ENCODE results near the gene MECP2.

MECP2 gene

GRCh38 chrX:154012336-154012991 lies 85.1 kb downstream of the MECP2 start:
- TF ChIP-seq CTCF (IDR thresholded peaks at IDR 0.05; ENCODE audit: low read depth, low read length), result no peak
- DNase-seq (ENCODE audit: low read depth in 2 of 2), result peak in 1 of 2 donors; percentile 29
- H3K4me3 ChIP-seq (replicated peaks in 1 of 2; ENCODE audit: low read depth in 2 of 2, low read length in 2 of 2), result no peak overlapping the region

- TF ChIP-seq CTCF (IDR thresholded peaks at IDR 0.05; ENCODE audit: low read depth, low read length), result no peak
- no peak for DNase-seq (ENCODE audit: low read depth in 2 of 2)
- no peak overlapping the region for H3K4me3 ChIP-seq (replicated peaks in 1 of 2; ENCODE audit: low read depth in 2 of 2, low read length in 2 of 2)
These were observed 85.9 kb downstream of the MECP2 start for GRCh38 chrX:154011376-154012335.

DNA sequence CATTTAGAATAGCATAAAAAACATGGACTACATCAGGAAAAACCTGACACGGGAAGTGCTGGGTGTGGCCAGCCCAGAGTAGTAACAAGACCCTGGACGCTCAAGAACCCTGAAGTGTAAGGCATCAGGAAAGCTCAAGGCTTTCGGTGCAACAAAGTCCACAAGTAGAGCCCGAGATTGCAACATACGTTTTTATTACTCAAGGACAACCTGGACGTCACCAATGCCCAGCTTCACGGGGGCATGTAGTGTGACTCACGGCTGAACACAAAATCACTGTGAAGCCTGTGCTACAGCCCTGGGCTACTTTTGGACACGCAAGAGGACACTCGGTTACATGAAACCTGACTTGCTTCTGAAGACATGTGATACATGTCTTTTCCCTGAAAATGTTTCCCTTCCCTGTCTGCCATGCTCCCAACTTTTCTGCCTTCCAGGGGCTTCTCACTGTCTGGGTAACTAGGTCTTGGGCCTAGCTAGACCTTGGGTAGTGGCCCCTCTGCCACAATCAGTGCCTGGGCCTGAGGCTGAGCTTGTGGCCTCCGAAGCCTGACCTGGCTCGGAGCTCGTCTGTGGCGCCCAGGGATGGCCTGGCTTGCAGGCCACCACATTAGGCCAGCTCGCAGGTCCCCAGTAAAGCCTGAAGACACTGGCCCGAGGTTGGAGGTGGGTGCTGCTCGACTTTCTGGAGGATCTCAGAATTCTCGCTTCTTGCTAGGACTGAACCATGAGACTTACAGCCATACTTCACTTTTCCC lies 87.0 kb downstream of the MECP2 start:
- peak; percentile 36 to 64 for DNase-seq (ENCODE audit: low read depth in 2 of 2)
- TF ChIP-seq CTCF (IDR thresholded peaks at IDR 0.05; ENCODE audit: low read depth, low read length), result no peak
- no peak overlapping the region for H3K4me3 ChIP-seq (replicated peaks in 1 of 2; ENCODE audit: low read depth in 2 of 2, low read length in 2 of 2)

DNA sequence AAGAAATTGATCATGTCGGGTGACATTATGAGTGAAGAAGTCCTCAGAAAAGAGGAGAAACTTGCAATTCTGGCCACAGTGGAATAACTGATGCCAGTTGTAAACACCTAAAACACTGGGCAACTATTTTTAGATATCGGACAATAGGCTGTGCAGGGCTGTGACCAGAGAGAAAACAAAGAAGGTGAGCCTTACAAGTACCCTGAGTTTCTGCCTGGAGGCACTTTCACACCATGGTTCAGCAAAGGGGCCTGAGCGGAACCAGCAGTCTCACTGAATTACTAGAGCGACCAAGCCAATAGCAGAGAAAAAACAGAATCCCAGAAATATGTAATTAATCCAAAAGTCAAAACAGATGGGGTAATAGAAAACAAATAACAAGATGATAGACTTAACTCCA lies 89.0 kb downstream of the MECP2 start:
- no peak for DNase-seq (ENCODE audit: low read depth in 2 of 2)
- TF ChIP-seq CTCF (IDR thresholded peaks at IDR 0.05; ENCODE audit: low read depth, low read length), result no peak
- H3K4me3 ChIP-seq (replicated peaks in 1 of 2; ENCODE audit: low read depth in 2 of 2, low read length in 2 of 2), result no peak overlapping the region

DNA sequence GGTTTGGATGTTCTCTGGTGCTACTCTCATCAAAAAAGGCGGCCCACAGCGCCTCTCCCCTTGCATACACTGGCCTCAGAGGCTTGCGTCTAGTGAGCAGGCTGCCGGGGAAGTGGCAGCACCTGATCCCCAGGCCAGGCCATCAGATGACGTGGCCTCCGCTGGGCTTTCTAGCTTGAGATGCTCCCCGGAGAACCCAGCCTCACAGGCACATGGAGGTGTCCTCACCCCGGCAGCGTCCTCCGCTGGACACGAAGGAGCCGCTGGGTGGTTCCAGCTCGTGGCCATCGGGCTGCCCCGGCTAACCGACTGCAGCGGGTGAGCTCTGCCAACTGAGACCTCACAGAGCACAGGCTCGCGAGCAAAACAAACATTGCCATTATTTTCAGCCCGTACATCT lies 90.6 kb downstream of the MECP2 start:
- DNase-seq (ENCODE audit: low read depth in 2 of 2), result no peak
- no peak overlapping the region for H3K4me3 ChIP-seq (replicated peaks in 1 of 2; ENCODE audit: low read depth in 2 of 2, low read length in 2 of 2)
- no peak for TF ChIP-seq CTCF (IDR thresholded peaks at IDR 0.05; ENCODE audit: low read depth, low read length)

DNA sequence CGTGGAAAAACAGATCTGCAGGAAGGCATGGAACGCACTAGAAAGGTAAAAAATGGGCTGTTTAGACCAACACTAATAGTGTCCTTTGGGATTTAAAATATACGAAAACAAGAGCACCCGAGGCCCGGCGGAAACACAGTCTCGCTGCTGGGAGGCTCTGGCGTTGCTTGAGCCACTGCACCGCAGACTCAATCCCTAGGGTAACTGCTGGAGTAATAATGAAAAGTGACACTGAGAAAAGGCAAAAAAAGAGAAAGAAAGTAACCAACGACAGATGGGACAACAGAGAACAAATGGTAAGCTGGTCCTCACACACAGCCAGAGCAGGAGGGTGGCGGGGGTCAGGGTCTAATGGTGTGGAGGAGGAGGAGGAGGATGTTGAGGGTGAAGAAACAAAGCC lies 93.2 kb downstream of the MECP2 start:
- no peak for DNase-seq (ENCODE audit: low read depth in 2 of 2)
- TF ChIP-seq CTCF (IDR thresholded peaks at IDR 0.05; ENCODE audit: low read depth, low read length), result no peak
- no peak overlapping the region for H3K4me3 ChIP-seq (replicated peaks in 1 of 2; ENCODE audit: low read depth in 2 of 2, low read length in 2 of 2)
